ENCODE results near the gene ICA1.
A peak's percentile ranks its signal among the peaks of the same experiment; 100 is the strongest.

The ICA1 gene

GRCh38 chr7:8133188-8133848 lies 128.6 kb downstream of the ICA1 start:
- DNase-seq (ENCODE audit: low read depth, low spot score), result no peak

DNA sequence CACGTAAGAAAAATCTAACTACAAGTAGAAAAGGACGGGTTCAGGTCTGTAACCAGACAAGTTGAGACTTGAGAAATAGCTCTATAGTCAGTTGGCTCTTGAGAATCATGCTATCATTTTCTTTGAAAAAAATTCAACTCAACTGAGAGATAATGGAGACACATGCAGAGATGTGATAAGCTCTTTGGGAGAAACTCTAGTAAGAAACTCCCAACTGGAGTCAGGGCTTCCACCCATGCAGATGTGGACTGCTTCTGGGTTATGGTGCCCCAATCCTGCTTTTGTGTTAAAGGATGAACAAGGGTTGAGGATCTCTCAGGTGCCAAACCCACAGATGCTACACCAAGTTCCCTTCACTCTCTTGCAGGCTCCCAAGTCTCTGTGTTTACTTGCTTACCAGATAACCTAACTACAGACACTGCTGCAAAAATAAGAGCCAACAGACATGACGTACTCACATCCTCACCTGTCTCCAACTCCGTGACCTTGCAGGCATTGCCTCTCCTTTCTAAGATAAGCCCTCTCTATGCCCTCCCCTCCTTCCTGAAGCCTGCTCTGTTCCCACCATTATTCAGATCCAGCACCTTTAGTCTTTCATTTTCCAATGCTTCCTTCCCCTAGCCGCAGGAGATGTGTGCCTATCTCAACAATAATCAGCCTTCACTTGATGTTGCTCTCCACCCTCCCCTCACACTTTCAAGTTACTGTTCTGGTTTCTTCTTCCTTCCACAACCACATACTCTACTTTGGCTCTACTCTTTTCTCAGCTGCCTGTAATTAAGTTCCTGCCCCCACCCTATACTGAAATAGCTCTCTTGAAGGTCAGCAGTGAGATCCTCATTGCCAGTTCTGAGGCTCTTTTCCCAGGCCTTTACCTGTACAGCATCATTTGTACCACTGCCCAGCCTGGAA lies 130.0 kb downstream of the ICA1 start:
- DNase-seq (ENCODE audit: low read depth, low spot score), result no peak

DNA sequence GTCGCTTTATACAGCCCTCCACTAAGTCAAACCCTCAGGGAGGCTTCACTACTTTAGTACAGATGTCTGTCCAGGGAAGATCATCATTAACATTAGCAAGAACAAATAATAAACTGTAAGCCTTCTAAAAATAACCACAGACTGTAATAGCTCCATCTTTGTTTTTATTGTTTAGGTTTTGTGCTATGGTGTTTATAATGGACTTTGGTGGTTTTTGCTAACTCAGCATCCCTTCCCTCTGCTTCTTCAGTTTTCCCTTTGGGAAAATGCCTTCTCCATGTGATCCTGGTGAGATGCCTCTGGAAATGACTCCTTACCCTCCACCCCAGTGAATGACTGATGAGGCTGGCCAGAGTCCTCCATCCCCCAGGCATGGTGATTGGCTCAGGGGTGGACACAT lies 131.3 kb downstream of the ICA1 start:
- no peak for DNase-seq (ENCODE audit: low read depth, low spot score)

DNA sequence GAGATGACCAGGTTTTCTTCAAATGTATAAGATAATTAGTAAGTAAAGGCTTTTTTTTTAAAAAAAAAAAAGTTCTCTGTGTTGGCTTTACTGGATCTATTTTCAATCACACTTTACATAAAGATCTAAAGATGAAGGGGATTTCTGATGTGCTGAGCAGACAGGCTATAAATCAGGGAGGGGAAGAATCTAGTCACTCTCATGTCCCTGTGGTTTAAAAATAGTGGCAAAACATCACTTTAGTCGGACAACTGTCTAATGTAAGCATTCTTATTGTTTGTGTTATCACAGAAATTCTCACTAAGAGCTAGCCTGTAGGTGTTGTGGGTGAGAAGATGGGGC lies 132.7 kb downstream of the ICA1 start:
- DNase-seq (ENCODE audit: low read depth, low spot score), result no peak

DNA sequence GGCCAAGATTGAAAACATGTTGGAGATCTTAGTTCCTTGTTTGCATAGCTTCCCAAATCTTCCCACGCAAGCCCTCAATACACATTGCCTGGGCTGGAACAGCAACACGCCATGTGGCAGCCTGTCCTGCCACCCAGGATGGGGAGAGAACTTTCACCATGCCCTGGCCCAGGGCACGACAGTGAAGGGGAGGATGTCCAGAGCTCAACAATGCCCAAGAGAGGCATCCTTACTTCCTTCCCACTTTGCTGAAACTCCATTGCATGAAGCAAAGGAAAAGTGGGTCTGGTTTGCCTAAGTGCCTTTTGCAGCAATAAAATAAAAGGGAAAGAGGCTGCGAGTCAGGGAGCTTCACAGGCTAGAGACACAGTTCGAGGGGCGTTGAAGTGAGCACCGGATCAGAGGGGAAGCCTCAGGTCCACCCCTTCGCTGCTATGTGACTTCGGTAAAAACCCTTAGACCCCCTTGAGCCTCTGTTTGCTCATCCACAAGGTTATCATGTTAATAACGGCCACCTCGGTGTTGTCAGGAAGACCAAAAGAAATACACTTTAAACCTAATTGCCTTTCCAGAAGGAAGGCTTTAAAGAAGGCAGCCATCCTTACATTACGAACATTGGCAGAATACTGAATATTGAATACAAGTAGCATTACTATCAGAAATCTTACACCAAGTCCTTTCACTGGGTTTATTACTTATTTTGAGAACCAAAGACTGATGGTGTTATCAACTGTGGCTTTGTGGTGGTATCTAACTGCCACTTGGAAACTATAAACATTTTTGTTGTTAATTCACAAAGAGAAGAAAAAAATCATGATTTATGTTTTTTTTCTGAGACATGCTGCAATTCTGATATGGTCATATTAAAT lies 133.3 kb downstream of the ICA1 start:
- DNase-seq (ENCODE audit: low read depth, low spot score), result no peak

GRCh38 chr7:8126601-8127167 lies 135.3 kb downstream of the ICA1 start:
- DNase-seq (ENCODE audit: low read depth, low spot score), result no peak

DNA sequence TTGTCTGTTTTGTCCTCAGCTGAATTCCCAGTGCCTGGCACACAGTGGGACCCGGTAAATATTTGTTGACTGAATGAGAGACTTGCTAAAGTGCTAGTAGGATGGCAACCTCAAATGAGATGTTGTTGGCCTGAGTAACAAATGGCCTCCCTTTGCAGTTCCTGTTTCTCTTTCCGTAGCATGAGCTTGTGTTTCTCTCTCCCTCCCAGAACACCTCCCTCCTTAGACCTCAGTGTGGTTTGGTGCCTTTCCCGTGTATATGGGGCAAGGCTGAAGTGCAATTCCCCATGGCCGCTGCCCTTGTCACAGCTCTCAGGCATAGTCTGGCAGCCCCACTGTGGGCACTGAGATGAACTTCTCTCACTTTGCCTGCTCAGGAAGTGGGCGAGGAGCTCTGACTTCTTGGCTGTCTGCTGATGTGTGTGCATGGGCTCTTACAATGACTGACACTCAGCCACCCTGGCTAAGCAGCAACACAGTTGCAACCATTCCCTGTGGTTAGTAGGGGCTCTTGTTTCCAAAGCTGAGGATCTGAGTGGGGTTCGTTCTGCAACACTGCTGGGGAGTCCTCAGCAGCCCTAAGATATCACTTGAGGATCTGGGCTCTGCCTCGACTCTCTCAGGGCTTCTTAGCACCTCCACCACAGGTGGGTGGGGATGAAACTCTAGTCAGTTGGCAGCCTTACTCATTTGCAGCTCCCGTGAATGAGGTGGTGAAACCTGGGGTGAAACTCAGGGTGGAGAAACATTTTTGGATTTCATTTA lies 136.1 kb downstream of the ICA1 start:
- DNase-seq (ENCODE audit: low read depth, low spot score), result peak; percentile 54

GRCh38 chr7:8121243-8121642 lies 140.7 kb downstream of the ICA1 start:
- no peak for DNase-seq (ENCODE audit: low read depth, low spot score)

GRCh38 chr7:8120390-8121058 lies 141.4 kb downstream of the ICA1 start:
- no peak for DNase-seq (ENCODE audit: low read depth, low spot score)

GRCh38 chr7:8119262-8119661 lies 142.7 kb downstream of the ICA1 start:
- no peak for DNase-seq (ENCODE audit: low read depth, low spot score)

DNA sequence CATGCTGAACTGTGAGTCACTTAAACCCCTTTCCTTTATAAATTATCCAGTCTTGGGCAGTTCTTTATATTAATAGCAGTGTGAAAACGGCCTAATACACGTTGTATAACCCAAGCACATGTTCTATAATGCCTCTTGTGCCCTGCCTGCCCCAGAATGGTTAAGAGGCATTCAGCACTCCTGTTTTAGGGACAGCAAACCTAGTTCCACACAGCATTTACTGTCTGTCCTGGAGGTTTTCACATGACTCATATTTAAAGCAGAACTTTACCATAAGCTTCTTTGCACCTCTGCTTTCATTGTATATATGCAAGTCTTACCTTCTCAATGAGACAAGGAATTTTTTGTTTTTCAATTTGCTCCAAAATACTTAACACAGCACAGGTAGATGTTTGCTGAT lies 144.8 kb downstream of the ICA1 start:
- DNase-seq (ENCODE audit: low read depth, low spot score), result no peak

GRCh38 chr7:8115547-8116402 lies 146.2 kb downstream of the ICA1 start:
- DNase-seq (ENCODE audit: low read depth, low spot score), result no peak

- DNase-seq (ENCODE audit: low read depth, low spot score), result no peak
Observed at GRCh38 chr7:8114175-8114574, 147.8 kb downstream of the ICA1 start.

GRCh38 chr7:8113184-8113583 lies 148.8 kb downstream of the ICA1 start:
- no peak for DNase-seq (ENCODE audit: low read depth, low spot score)

- no peak for DNase-seq (ENCODE audit: low read depth, low spot score)
Observed at GRCh38 chr7:8112685-8113084, 149.3 kb downstream of the ICA1 start.

- DNase-seq (ENCODE audit: low read depth, low spot score), result no peak
Observed at GRCh38 chr7:8111282-8111960, 150.5 kb downstream of the ICA1 start.

DNA sequence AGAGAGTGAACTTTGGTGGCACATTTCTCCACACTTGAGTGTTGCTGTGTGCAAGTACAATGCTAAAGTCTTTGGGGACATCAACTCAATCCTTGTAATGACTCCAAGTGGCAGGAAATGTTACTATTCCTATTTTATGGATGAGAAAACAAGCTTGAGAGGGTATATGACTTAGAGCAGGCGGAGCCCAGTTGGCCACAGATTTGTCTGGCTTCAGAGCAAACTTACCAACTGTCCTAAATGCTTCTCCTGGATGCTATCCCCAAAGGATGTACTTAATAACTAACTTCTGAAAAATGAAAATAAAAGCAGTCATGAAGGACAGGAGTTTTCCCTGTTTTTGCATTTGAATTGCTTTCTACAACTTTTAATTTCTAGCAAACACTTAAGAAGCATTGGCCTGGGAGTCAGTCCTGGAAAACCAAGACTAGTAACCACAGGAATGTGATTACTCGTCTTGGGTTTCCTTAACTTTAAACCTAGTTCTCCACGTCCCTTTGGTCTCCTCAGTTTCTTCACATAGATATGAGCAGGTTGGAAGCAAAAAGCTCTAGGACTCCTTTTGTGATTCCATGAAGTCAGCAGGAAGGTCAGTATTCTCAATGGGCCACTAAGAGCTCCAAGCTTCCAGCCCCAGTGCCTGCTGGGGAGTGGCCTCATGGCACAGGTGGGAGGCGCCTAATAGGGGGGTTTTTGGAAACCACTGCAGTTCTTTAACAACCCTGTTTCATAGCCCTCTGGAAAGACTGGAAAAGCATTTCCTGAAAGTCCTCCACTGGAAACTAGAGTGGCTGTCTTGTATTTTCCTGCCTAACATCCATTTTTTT lies 152.6 kb downstream of the ICA1 start:
- no peak for DNase-seq (ENCODE audit: low read depth, low spot score)

GRCh38 chr7:8105449-8106095 lies 156.4 kb downstream of the ICA1 start:
- DNase-seq (ENCODE audit: low read depth, low spot score), result no peak

Measured in activated naive CD8-positive, alpha-beta T cell treated with anti-CD3 and anti-CD28 coated beads, Interleukin-2, amount 50 U/mL, for 16 hours (primary cell).